K562 (cell line): ENCODE data around the gene FOSL1. TPM values are rescaled to one million over a fixed set of nuclear protein-coding genes. Genes with fewer than 3 reads are reported as not detected.

ENCODE experiments used
- BRCA1 ChIP-seq, 2 experiments: fragments of 450-650 bp in 1 of 2; sonication (generic) in 1 of 2; formaldehyde crosslinking in 1 of 2; IDR thresholded peaks; 2 replicates each; pipeline versions ENCODE4 v1.5.0 to v1.6.1; 2017 to 2020; ENCODE audit warnings: mild to moderate bottlenecking in 1 of 2, missing genetic modification reagents in 1 of 2
- CBFA2T2 ChIP-seq: fragments of 450-650 bp; conservative IDR thresholded peaks from 2 replicates; pipeline ENCODE4 v1.6.1; 2017; ENCODE audit warnings: mild to moderate bottlenecking
- ESRRB ChIP-seq: fragments of 250-450 bp; sonication (Bioruptor Pico); IDR thresholded peaks from 2 replicates; pipeline ENCODE4 v1.5.0; 2020; ENCODE audit warnings: mild to moderate bottlenecking, moderate library complexity, borderline replicate concordance
- EZH2 ChIP-seq: IDR thresholded peaks from 2 replicates; pipeline ENCODE4 v1.6.1; 2012; ENCODE audit warnings: low read depth, mild to moderate bottlenecking, inconsistent platforms, low read length, borderline replicate concordance
- GABPA ChIP-seq: fragments of 200-800 bp; sonication (Bioruptor generic); conservative IDR thresholded peaks from 2 replicates; pipeline ENCODE4 v1.6.1; 2016; ENCODE audit warnings: low read depth, missing genetic modification characterization, missing compliant biosample characterization
- HSF4 ChIP-seq: fragments of 250-450 bp; sonication (Bioruptor Pico); IDR thresholded peaks from 2 replicates; pipeline ENCODE4 v2.1.2; 2022; ENCODE audit warnings: mild to moderate bottlenecking, moderate library complexity, borderline replicate concordance
- KDM5B ChIP-seq: fragments of 200-600 bp; sonication (generic); IDR thresholded peaks from 2 replicates; pipeline ENCODE4 v1.6.1; 2012; ENCODE audit warnings: low read depth, mild to moderate bottlenecking, moderate library complexity, low read length, control low read depth, inconsistent platforms; ENCODE audit not compliant: insufficient replicate concordance
- KHSRP ChIP-seq: fragments of 450-650 bp; IDR thresholded peaks from 2 replicates; pipeline ENCODE4 v1.6.1; 2017
- NFIC ChIP-seq: fragments of 450-650 bp; IDR thresholded peaks from 2 replicates; pipeline ENCODE4 v1.6.1; 2017; ENCODE audit warnings: mild to moderate bottlenecking, inconsistent platforms
- POLR2A ChIP-seq: fragments of 450-650 bp; conservative IDR thresholded peaks from 2 replicates; pipeline ENCODE4 v1.6.1; 2016
- SMARCA5 ChIP-seq: fragments of 450-650 bp; IDR thresholded peaks from 2 replicates; pipeline ENCODE4 v1.6.1; 2016
- SUPT5H ChIP-seq: fragments of 450-650 bp; IDR thresholded peaks from 2 replicates; pipeline ENCODE4 v1.6.1; 2016
- ZFP36 ChIP-seq: fragments of 150-350 bp; IDR thresholded peaks from 2 replicates; pipeline ENCODE4 v1.6.1; 2018; ENCODE audit warnings: low read length, low read depth; ENCODE audit not compliant: partially characterized antibody
- ZNF212 ChIP-seq: fragments of 450-650 bp; formaldehyde crosslinking; IDR thresholded peaks from 2 replicates; pipeline ENCODE4 v1.4.0; 2020; ENCODE audit warnings: mild to moderate bottlenecking
- polyA plus RNA-seq, 8 experiments: library from polyadenylated mRNA; depleted of rRNA in 4 of 8; stranded (reverse) in 5 of 8; unstranded in 3 of 8; fragments of >200 nt; fragmentation: Nextera tagmentation in 2 of 8; fragmentation: Illumina TruSeq in 1 of 8; extraction: Ambion mirVana in 2 of 8; extraction: Trizol in 1 of 8; gene quantifications; 2 replicates each; pipeline versions ENCODE4 v1.2.1 to v1.2.3, GENCODE V29; 2011 to 2014; ENCODE audit warnings: inconsistent platforms in 1 of 8, missing spikeins in 1 of 8
- total RNA-seq, 7 experiments: library from RNA; depleted of rRNA in 6 of 7; stranded (reverse); fragments of >200 nt in 6 of 7; fragmentation: Illumina TruSeq in 2 of 7; extraction: Trizol in 2 of 7; gene quantifications; 2 replicates each; pipeline versions ENCODE4 v1.2.1 to v1.2.3, GENCODE V29; 2011 to 2021; ENCODE audit warnings: low replicate concordance in 1 of 7
- TF ChIP-seq, protein P1 (sequence below): fragments of 450-650 bp; IDR thresholded peaks from 2 replicates; pipeline ENCODE4 v1.6.1; 2016; ENCODE audit warnings: missing biosample characterization, missing genetic modification characterization

FOSL1 gene
- total and polyA plus RNA-seq, 9 of the 15 experiments (the other 6 are each of a cell fraction or from before 2014, with no cell fraction given), result 3.5 to 39.6 (median 10.0) TPM

- TF ChIP-seq BRCA1 (IDR thresholded peaks at IDR 0.05), result no peak
- TF ChIP-seq BRCA1 (CRISPR knock-in tag; IDR thresholded peaks at IDR 0.05), result no peak
- TF ChIP-seq HSF4 (CRISPR knock-in tag), result no peak
- TF ChIP-seq POLR2A, result peak; percentile 52
- TF ChIP-seq, protein P1, sequence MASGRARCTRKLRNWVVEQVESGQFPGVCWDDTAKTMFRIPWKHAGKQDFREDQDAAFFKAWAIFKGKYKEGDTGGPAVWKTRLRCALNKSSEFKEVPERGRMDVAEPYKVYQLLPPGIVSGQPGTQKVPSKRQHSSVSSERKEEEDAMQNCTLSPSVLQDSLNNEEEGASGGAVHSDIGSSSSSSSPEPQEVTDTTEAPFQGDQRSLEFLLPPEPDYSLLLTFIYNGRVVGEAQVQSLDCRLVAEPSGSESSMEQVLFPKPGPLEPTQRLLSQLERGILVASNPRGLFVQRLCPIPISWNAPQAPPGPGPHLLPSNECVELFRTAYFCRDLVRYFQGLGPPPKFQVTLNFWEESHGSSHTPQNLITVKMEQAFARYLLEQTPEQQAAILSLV, result no peak
- TF ChIP-seq GABPA (tag), result no peak
- no peak for TF ChIP-seq KDM5B
- TF ChIP-seq CBFA2T2, result no peak
- TF ChIP-seq ZFP36, result peak; percentile 43
- TF ChIP-seq SMARCA5, result peak; percentile 68; the same call in 1 of the 2 replicates
- TF ChIP-seq ESRRB (CRISPR knock-in tag), result no peak
- TF ChIP-seq KHSRP, result no peak
- peak; percentile 47; the same call in 1 of the 2 replicates for TF ChIP-seq SUPT5H
- TF ChIP-seq ZNF212 (CRISPR knock-in tag), result no peak
- TF ChIP-seq NFIC, result no peak
- no peak for TF ChIP-seq EZH2
These were observed 3.1 kb downstream of the FOSL1 start (continued) for GRCh38 chr11:65897020-65897471.
